Activated naive CD4-positive, alpha-beta T cell treated with anti-CD3 and anti-CD28 coated beads for 36 hours (primary cell): ENCODE results near the gene TRANK1. TPM values are rescaled to one million over a fixed set of nuclear protein-coding genes. Genes with fewer than 3 reads are reported as not detected.
"Not testable (repeated sequence)": the region's sequence is repeated elsewhere in the genome, so short reads cannot be mapped to it uniquely, and the experiment has no call there.

Experiments
- CTCF ChIA-PET: fragments of 350-600 bp; sonication (Branson Sonifier 250); formaldehyde crosslinking; loops from one replicate; lab custom pipeline; 2021; ENCODE audit warnings: antibody characterized with exemption; lab: Charles Lee
- DNase-seq: peaks from one replicate; pipeline ENCODE4 v3.0.0-alpha.2; 2020
- H3K27ac Mint-ChIP-seq: one replicate; pipeline ENCODE4 v1.8.0; 2021; ENCODE audit warnings: mild to moderate bottlenecking, mixed read lengths
- H3K27me3 Mint-ChIP-seq: one replicate; pipeline ENCODE4 v1.8.0; 2021; ENCODE audit warnings: low read depth, mixed read lengths
- H3K36me3 Mint-ChIP-seq: one replicate; pipeline ENCODE4 v1.8.0; 2021; ENCODE audit warnings: low read depth, mixed read lengths
- H3K4me1 Mint-ChIP-seq: one replicate; pipeline ENCODE4 v1.8.0; 2021; ENCODE audit warnings: low read depth, mixed read lengths
- H3K4me3 Mint-ChIP-seq: one replicate; pipeline ENCODE4 v1.8.0; 2021; ENCODE audit warnings: mild to moderate bottlenecking, moderate library complexity, mixed read lengths
- H3K9me3 Mint-ChIP-seq: one replicate; pipeline ENCODE4 v1.8.0; 2021; ENCODE audit warnings: mixed read lengths
- intact Hi-C: fragments of 100-400 bp; cut with micrococcal nuclease; formaldehyde crosslinking; loops from one replicate; pipeline ENCODE4 v1.15.1; 2023
- total RNA-seq, 2 experiments: library from RNA; stranded (reverse); gene quantifications; one replicate each; pipeline ENCODE4 v1.2.3, GENCODE V29; 2021

Gene TRANK1
- total RNA-seq, 2 experiments from 2014 or later: 10.9 to 11.0 TPM

DNA sequence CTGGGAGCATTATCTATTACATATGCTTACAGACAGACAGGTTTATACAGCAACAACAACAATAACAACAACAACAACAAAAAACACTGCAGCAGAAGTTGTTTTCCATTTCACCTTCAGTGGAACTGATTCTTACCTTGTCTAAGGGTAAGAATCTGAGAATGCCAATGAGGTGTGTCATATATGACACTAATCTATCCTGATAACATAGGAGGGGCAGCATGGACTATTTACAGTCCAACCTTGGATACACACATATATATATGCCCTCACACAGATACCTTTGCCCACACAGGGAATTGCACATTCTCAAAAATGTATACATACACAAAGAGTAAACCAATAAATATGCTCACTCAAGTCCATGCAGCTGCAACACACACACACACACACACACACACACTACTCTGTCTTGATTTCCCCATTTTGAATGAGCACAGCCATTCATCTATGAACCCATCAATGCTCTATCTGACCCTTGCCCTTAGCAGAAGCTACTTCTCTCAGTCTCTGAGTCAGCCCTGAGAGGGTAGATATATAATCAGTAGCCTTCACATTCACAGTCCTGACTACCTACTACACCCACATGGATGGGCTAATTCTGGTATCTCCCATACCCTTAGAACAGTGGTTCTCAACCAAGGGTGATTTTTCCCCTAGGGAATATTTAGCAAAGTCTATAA, 9.7 kb upstream of the TRANK1 start:
- intact Hi-C loops: no loop called here
- Mint-ChIP-seq H3K27me3 (no peaks in the 10 kb centered on the region), H3K36me3 (no peaks in the 10 kb centered on the region), H3K4me1 (peaks cover 17% of the 10 kb centered on the region), H3K9me3 (no peaks in the 10 kb centered on the region), H3K4me3 (no peak overlapping the region), H3K27ac (no peak overlapping the region)
- no peak for DNase-seq
- CTCF ChIA-PET: interaction anchor here (0.6 to 1.4 kb wide), 2 partner anchors 38 to 86 kb away, joined by 5 read pairs; partner anchors contain the start of genes EPM2AIP1 and MLH1

DNA sequence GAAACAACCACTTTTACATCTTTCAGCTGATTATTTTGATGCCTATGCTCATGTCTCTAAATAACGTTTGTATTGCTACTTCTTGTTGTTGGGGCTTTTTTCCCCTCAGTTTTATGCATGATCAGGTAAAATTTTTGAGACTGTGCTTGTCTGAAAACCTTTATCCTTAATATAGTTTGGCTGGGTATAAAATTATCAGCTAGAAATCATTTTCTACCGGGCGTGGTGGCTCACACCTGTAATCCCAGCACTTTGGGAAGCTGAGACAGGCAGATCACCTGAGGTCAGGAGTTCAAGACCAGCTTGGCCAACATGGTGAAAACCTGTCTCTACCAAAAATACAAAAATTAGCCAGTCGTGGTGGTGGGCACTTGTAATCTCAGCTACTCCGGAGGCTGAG, 3.0 kb upstream of the TRANK1 start:
- CTCF ChIA-PET: interaction anchor here (1.0 to 1.1 kb wide), 2 partner anchors 11 to 42 kb away, joined by 3 to 8 read pairs; no protein-coding TSS in a partner anchor
- not testable (repeated sequence) for H3K27ac Mint-ChIP-seq
- H3K9me3 Mint-ChIP-seq: peaks cover 22% of the 10 kb centered on the region

DNA sequence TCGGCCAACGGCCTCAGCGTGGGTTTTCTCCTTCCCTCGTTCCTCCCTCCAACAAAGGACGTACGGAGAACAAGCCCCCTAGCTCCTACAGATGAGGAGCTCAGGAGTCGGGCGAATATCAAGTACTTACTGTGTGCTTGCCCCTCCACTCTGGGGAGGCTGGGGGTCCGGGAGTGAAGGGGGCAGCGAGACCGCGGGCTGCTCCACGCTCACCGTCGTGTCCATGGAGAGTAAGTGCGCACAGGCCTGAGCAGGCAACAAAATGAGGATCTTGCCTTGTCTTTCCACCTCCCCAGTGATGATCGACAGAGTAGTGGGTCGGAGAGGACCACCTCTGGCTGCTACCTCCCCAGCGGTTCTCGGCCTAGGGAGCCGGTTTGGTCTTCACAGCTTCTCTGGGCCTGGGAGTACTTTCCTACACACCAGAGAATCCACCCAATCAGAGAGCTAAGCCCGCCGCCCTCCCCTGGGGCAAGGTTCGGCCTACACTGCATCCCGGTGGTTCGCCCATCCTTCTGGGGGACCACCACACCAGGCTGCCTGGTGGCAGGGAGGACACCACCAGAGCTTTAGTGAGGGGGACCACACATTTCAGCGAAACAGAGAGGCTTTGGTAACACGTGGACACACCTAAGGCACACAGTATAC, 603 bp upstream of the TRANK1 start:
- intact Hi-C loops: loop anchor here (1.0 to 2.0 kb wide), 3 partner anchors 13 to 69 kb away; partner anchors contain the start of genes EPM2AIP1 and MLH1

More for the DNA sequence above, 3.0 kb upstream of the TRANK1 start:
- H3K36me3 Mint-ChIP-seq: peaks cover 10% of the 10 kb centered on the region
- DNase-seq, H3K4me3 Mint-ChIP-seq, H3K27me3 Mint-ChIP-seq, intact Hi-C loops: not testable (repeated sequence)
- peaks cover 10% of the 10 kb centered on the region for H3K4me1 Mint-ChIP-seq

DNA sequence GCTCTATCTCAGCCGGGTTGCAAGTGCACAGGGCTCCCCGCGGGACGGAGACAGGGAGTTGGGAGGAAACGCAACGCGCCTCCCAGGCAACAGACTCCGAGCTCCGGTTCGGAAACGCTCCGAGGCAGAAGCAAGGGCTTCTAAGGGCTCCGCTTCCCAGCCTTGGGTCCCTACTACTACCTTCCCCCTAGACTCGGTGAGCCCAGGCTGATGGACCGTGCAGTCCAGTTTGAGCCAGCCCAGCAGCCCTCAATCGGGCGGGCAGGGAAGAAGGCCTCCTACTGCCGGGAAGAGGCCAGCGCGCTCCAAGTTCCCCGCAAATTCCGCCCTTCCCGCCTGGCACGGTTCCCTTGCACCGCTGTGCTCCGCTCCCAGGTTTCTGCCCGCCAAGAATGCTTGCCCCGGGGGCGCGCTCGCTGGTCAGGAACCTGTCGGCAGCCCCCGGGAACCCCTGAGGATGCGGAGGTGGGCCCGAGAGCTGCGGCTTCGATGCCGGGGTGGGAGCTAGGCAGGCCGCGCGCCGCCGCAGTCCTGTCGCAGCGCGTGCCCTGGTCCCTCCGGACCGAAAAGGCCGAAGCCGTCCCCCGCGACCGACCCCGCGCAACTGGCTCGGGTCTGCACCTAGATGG, 728 bp downstream of the TRANK1 start:
- Mint-ChIP-seq H3K27ac (no peak overlapping the region), H3K4me1 (peaks cover 10% of the 10 kb centered on the region)

More for the DNA sequence above, 603 bp upstream of the TRANK1 start:
- peaks cover 22% of the 10 kb centered on the region for H3K9me3 Mint-ChIP-seq
- peaks cover 12% of the 10 kb centered on the region for H3K4me1 Mint-ChIP-seq
- DNase-seq: no peak
- H3K27me3 Mint-ChIP-seq: no peaks in the 10 kb centered on the region
- no peak overlapping the region for H3K27ac Mint-ChIP-seq
- H3K36me3 Mint-ChIP-seq: peaks cover 10% of the 10 kb centered on the region
- peak overlapping the region; percentile 70 for H3K4me3 Mint-ChIP-seq
- CTCF ChIA-PET: interaction anchor here (0.7 to 1.8 kb wide), 4 partner anchors 14 to 44 kb away, joined by 3 to 5 read pairs (median 4); no protein-coding TSS in a partner anchor

DNA sequence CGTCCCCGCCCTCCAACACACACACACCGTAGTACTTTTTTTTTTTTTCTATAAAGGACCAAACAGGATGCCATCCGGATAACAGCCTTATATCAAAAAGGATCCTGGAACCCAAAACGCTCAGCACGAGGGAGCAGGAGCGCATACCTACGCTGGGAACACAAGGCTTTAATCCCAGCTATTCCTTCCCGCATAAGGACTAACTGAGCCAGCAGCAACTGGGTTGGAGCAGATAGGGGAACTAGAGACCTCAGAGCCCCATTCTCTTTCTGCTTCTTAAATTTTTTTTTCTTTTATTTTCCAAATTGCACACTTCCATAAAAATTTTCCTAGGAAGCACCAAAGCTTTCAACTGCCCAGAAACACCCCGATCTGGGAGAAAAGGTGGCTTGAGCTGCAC, 1.3 kb downstream of the TRANK1 start:
- no peak for DNase-seq
- H3K27ac Mint-ChIP-seq: no peak overlapping the region
- CTCF ChIA-PET: interaction anchor here (0.8 to 2.9 kb wide), 5 partner anchors 14 to 77 kb away, joined by 3 to 13 read pairs (median 4); no protein-coding TSS in a partner anchor

More for the DNA sequence above, 728 bp downstream of the TRANK1 start:
- peaks cover 20% of the 10 kb centered on the region for H3K9me3 Mint-ChIP-seq
- peaks cover 10% of the 10 kb centered on the region for H3K36me3 Mint-ChIP-seq
- intact Hi-C loops: loop anchor here (1.0 to 2.0 kb wide), 2 partner anchors 15 to 32 kb away; no protein-coding TSS in a partner anchor
- DNase-seq: peak; percentile 53
- CTCF ChIA-PET: interaction anchor here (0.8 to 2.9 kb wide), 8 partner anchors 14 to 78 kb away, joined by 3 to 13 read pairs (median 4); no protein-coding TSS in a partner anchor
- H3K4me3 Mint-ChIP-seq: peak overlapping the region; percentile 78
- H3K27me3 Mint-ChIP-seq: no peaks in the 10 kb centered on the region

DNA sequence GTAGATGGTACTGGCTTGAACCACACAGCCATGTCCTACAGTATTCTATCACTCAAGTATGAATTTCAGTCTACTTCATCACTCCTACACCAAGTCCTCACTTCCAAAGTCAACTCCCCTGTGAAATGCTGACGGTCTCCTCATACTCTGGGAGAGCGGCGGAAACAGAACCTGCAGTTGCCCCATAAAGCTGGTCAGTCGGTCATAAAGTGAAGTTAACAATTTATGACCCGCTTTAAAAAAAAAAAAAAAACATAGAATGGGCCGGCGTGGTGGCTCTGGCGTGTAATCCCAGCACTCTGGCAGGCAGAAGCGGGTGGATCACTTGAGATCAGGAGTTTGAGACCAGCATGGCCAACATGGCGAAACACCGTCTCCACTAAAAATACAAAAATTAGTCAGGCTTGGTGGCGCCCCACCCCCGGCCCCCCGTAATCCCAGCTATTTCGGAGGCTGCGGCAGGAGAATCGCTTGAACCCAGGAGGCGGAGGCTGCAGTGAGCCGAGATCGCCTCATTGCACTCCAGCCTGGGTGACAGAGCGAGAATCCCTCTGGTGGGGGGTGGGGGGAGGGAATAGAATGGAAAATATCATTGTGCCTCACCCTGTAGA, 2.1 kb downstream of the TRANK1 start:
- H3K9me3 Mint-ChIP-seq: peaks cover 12% of the 10 kb centered on the region
- H3K27me3 Mint-ChIP-seq: no peaks in the 10 kb centered on the region
- H3K4me1 Mint-ChIP-seq: peaks cover 8% of the 10 kb centered on the region
- no peak overlapping the region for H3K27ac Mint-ChIP-seq
- intact Hi-C loops: no loop called here
- H3K4me3 Mint-ChIP-seq: no peak overlapping the region
- no peak for DNase-seq
- CTCF ChIA-PET: interaction anchor here (2.9 kb wide), 1 partner anchor 15 kb away, joined by 13 read pairs; no protein-coding TSS in a partner anchor
- H3K36me3 Mint-ChIP-seq: peaks cover 7% of the 10 kb centered on the region

More for the DNA sequence above, 1.3 kb downstream of the TRANK1 start:
- H3K27me3 Mint-ChIP-seq: no peaks in the 10 kb centered on the region
- intact Hi-C loops: no loop called here
- peaks cover 9% of the 10 kb centered on the region for H3K36me3 Mint-ChIP-seq
- peak overlapping the region; percentile 78 for H3K4me3 Mint-ChIP-seq
- peaks cover 8% of the 10 kb centered on the region for H3K4me1 Mint-ChIP-seq
- H3K9me3 Mint-ChIP-seq: peaks cover 19% of the 10 kb centered on the region

DNA sequence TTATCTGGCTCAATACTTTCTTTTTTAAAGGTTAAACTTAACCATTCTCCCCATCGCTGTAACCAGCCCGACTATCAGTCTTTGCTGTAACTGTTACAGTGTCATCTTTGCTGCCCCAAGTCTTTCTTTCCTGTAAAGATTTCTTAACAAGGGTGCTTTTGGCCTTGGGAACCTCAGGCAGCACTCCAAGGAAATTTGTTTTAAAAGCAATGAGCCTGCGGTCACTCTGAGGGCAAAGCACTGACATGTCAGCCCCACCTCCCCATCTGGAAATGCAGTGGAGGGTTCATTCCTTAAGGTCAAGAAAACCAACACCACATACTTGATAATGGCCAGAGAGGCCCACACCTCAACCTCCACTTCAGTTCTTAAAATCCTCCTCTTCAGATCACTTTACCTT, 3.2 kb downstream of the TRANK1 start:
- H3K36me3 Mint-ChIP-seq: peaks cover 2% of the 10 kb centered on the region
- no peak for DNase-seq
- CTCF ChIA-PET: no interaction called here
- intact Hi-C loops: no loop called here
- no peaks in the 10 kb centered on the region for H3K27me3 Mint-ChIP-seq
- H3K9me3 Mint-ChIP-seq: peaks cover 2% of the 10 kb centered on the region
- H3K4me1 Mint-ChIP-seq: peaks cover 8% of the 10 kb centered on the region
- no peak overlapping the region for H3K4me3 Mint-ChIP-seq
- H3K27ac Mint-ChIP-seq: no peak overlapping the region

DNA sequence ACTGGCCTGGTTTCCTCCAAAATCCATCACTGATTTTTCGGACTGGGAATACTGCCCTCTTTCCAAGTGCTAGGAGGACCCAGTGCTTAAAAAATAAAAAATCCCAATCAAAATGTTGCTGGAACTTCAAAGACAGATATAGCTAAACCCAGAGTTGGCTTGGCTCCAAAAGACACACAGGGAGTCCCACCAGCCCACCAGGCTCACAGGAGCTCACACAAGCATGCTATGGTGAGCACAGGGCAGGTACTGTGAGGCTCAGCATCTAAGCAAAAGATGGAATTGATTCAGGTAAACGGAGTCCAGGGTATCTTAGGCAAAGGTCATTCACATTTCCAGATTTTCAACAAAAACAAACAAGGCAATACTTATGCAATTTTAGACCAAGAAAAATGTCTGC, 3.7 kb downstream of the TRANK1 start:
- Mint-ChIP-seq H3K36me3 (no peaks in the 10 kb centered on the region), H3K27ac (no peak overlapping the region), H3K4me1 (peaks cover 8% of the 10 kb centered on the region), H3K9me3 (no peaks in the 10 kb centered on the region), H3K4me3 (no peak overlapping the region), H3K27me3 (no peaks in the 10 kb centered on the region)
- DNase-seq: no peak
- CTCF ChIA-PET: interaction anchor here (1.0 kb wide), 1 partner anchor 17 kb away, joined by 5 read pairs; no protein-coding TSS in a partner anchor
- intact Hi-C loops: no loop called here

DNA sequence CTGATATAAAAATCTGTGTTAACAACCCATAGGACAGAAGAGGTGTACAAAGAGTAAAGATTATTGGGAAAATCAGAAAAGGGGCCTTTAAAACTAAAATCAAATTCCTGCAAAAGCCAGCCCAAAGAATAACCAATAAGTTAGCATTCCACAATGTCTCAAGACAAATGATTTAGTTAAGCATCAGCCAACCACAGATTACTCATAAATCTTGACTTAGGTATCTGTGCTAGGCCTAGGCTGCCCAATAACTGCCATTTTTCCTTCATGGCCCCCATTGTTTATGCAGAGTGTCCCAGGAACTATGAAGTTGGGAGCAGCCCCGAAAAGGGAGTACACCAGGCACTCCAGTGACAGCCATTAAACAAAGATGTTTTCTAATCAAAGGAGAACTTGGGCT, 7.4 kb downstream of the TRANK1 start:
- Mint-ChIP-seq H3K4me1 (peaks cover 2% of the 10 kb centered on the region), H3K27ac (no peak overlapping the region), H3K36me3 (no peaks in the 10 kb centered on the region), H3K4me3 (no peak overlapping the region), H3K9me3 (no peaks in the 10 kb centered on the region), H3K27me3 (no peaks in the 10 kb centered on the region)
- DNase-seq: no peak
- CTCF ChIA-PET: no interaction called here
- intact Hi-C loops: no loop called here

DNA sequence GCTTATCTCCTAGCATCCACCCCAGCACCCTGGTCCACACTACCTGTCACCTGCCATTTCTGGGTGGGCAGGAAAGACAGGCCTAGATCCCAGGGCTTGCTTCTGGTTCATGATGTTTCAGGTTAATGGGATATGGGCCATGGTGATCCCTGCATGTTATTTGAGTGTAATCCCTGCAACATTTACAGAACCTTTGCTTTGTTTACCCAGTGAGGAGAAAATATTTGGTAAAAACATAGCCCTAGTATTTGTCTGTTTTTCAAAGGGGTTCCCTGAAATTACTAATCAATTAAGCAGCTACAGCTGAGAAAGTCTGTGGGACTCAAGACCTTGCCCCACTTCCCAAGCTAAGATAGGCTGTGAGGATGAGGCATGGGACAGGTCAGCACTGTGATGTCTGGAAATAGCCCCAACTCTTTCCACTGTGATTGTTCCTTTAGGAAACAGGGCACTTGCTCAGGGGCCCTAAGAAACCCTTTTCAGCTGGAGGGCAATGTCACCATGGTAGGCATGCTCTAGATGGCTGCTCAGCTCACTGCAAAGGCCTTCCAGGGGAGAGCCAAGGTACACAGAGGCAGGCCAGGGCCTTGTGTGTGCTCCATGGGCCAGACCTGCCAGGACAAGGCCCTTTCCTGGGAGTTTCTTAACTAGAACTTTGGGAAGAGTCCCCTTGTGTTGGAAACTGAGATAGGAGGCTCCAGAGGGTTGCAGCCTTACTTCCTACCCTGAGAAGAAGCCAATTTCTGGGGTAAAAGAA, 11.1 kb downstream of the TRANK1 start:
- Mint-ChIP-seq H3K4me1 (no peaks in the 10 kb centered on the region), H3K27me3 (no peaks in the 10 kb centered on the region), H3K27ac (no peak overlapping the region), H3K36me3 (peaks cover 2% of the 10 kb centered on the region), H3K9me3 (no peaks in the 10 kb centered on the region), H3K4me3 (no peak overlapping the region)
- DNase-seq: no peak
- CTCF ChIA-PET: interaction anchor here (0.7 kb wide), 1 partner anchor 11 kb away, joined by 6 read pairs; no protein-coding TSS in a partner anchor
- intact Hi-C loops: no loop called here

DNA sequence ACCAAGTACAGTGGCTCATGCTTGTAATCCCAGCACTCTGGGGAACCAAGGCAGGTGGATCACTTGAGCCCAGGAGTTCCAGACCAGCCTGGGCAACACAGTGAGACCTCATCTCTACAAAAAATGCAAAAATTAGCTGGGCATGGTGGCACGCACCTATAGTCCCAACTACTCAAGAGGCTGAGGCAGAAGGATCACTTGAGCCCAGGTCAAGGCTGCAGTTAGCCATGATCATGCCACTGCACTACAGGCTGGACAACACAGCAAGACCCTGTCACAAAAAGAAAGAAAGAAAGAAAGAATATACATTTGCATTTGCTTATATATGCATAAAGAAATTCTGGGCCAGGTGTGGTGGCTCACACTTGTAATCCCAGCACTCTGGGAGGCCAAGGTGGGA, 13.4 kb downstream of the TRANK1 start:
- H3K27me3 Mint-ChIP-seq, H3K4me3 Mint-ChIP-seq, H3K27ac Mint-ChIP-seq, H3K4me1 Mint-ChIP-seq, H3K36me3 Mint-ChIP-seq, DNase-seq, CTCF ChIA-PET, H3K9me3 Mint-ChIP-seq, intact Hi-C loops: not testable (repeated sequence)
